Cardiac fibroblast (primary cell): Measurements from ENCODE around the gene PRSS58.

Experiments
- DNase-seq, 2 donors: peaks; one replicate each; pipeline versions ENCODE4 v3.0.0 to v3.0.0-alpha.2; 2010; ENCODE audit warnings: low read depth in 2 of 2
- H3K4me3 ChIP-seq, 2 donors: replicated peaks in 1 of 2; 1 replicate in 1 of 2; 2 replicates in 1 of 2; pipeline ENCODE4 v1.5.1; 2011; ENCODE audit warnings: low read depth in 2 of 2, low read length in 2 of 2, mild to moderate bottlenecking in 2 of 2, moderate library complexity in 1 of 2
- CTCF ChIP-seq: IDR thresholded peaks from one replicate; pipeline ENCODE4 v1.5.1; 2011; ENCODE audit warnings: low read depth, mild to moderate bottlenecking, low read length, inconsistent platforms

PRSS58 gene

GRCh38 chr7:142257958-142258357 lies at the start of gene PRSS58:
Gene PRSS58 (minus strand): TSS chr7:142258058. CDS start chr7:142257707, 351 bp downstream.
- DNase-seq, result no peak
- no peak within 1 kb of the TSS for H3K4me3 ChIP-seq
- no peak for TF ChIP-seq CTCF

GRCh38 chr7:142307246-142307900 lies 49.5 kb upstream of the PRSS58 start:
- no peak for DNase-seq
- TF ChIP-seq CTCF, result no peak
- H3K4me3 ChIP-seq, result no peak overlapping the region

- peak in 1 of 2 donors; percentile 20 for DNase-seq
- no peak for TF ChIP-seq CTCF
- H3K4me3 ChIP-seq, result no peak overlapping the region
These were observed 45.8 kb upstream of the PRSS58 start for GRCh38 chr7:142303650-142304049.

- H3K4me3 ChIP-seq, result no peak overlapping the region
- TF ChIP-seq CTCF, result peak; percentile 54
- DNase-seq, result peak; percentile 2 to 42
These were observed 44.2 kb upstream of the PRSS58 start for GRCh38 chr7:142301923-142302550.

GRCh38 chr7:142301299-142301698 lies 43.4 kb upstream of the PRSS58 start:
- H3K4me3 ChIP-seq, result no peak overlapping the region

GRCh38 chr7:142300689-142301088 lies 42.8 kb upstream of the PRSS58 start:
- DNase-seq, result no peak
- peak; percentile 11 for TF ChIP-seq CTCF
- no peak overlapping the region for H3K4me3 ChIP-seq

More at GRCh38 chr7:142301299-142301698, 43.4 kb upstream of the PRSS58 start:
- TF ChIP-seq CTCF, result no peak
- no peak for DNase-seq
